ENCODE measurements around the gene GOLGB1.
A peak's percentile ranks its signal among the peaks of the same experiment; 100 is the strongest.
"Not testable (repeated sequence)": the region's sequence is repeated elsewhere in the genome, so short reads cannot be mapped to it uniquely, and the experiment has no call there.

Gene GOLGB1, protein sequence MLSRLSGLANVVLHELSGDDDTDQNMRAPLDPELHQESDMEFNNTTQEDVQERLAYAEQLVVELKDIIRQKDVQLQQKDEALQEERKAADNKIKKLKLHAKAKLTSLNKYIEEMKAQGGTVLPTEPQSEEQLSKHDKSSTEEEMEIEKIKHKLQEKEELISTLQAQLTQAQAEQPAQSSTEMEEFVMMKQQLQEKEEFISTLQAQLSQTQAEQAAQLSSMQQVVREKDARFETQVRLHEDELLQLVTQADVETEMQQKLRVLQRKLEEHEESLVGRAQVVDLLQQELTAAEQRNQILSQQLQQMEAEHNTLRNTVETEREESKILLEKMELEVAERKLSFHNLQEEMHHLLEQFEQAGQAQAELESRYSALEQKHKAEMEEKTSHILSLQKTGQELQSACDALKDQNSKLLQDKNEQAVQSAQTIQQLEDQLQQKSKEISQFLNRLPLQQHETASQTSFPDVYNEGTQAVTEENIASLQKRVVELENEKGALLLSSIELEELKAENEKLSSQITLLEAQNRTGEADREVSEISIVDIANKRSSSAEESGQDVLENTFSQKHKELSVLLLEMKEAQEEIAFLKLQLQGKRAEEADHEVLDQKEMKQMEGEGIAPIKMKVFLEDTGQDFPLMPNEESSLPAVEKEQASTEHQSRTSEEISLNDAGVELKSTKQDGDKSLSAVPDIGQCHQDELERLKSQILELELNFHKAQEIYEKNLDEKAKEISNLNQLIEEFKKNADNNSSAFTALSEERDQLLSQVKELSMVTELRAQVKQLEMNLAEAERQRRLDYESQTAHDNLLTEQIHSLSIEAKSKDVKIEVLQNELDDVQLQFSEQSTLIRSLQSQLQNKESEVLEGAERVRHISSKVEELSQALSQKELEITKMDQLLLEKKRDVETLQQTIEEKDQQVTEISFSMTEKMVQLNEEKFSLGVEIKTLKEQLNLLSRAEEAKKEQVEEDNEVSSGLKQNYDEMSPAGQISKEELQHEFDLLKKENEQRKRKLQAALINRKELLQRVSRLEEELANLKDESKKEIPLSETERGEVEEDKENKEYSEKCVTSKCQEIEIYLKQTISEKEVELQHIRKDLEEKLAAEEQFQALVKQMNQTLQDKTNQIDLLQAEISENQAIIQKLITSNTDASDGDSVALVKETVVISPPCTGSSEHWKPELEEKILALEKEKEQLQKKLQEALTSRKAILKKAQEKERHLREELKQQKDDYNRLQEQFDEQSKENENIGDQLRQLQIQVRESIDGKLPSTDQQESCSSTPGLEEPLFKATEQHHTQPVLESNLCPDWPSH (N-terminal part only)

DNA sequence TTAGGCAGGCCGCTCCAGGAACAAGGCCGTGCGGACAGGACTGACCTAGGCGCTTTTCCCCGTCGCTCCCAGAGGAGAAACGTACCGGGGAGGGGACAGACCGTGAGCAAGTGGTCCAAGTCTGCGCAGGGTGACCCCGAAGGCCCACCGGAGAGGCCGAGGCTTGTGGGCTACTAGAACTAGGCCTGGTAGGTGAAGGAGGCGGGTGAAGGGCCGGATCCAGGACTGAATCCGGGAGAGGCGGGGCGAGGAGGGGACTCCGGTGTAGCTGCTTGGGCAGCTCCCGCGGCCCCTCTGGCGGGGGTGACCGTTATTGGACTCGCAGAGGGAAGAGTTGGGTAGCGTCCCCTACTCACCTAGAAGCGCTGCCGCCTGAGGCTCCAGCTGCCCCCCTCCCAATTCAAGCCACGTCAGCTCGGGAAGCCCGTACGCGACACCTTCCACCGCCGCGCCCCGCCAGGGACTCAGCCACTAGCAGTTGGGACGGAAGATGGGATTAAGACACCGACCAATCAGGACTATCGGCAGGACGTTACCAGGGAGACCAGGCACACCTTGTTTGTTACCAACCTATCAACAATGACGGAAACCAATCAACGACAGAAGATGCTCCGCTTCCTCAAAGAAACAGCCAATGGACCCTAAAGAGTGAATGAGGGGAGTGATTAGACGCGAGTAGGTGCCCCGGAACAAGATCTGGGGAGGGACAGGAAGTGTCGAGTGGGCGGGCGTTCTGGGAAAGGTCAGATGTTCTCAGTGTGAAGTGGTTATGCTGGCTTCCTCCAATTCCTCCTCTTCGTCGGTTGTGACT, at the start of gene GOLGB1:
Gene GOLGB1, minus strand, starts transcription at position 466 of the 811 bp plus-strand sequence. CDS start 18,770 bp downstream, outside the sequence.
- peak; percentile 97 for DNase-seq

DNA sequence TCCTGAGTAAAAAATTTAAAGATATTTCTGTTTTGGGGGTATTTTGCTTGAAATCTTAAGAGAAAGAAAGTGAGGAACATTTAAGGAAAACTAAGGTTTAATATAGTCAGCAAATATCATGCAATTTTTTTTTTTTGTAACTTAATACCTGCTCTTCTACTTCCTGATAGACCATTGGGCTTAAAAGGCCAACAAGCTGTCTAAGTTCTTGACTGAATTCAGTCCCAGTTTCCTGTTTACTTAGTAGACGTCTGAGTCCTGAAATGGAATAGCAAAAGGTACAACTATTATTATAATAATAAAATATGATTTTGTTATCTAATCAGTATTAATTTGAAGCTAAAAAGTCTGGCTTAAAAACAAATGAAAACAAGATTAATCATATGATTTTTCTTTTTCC, 47.4 kb upstream of the GOLGB1 start:
- no peak for DNase-seq

DNA sequence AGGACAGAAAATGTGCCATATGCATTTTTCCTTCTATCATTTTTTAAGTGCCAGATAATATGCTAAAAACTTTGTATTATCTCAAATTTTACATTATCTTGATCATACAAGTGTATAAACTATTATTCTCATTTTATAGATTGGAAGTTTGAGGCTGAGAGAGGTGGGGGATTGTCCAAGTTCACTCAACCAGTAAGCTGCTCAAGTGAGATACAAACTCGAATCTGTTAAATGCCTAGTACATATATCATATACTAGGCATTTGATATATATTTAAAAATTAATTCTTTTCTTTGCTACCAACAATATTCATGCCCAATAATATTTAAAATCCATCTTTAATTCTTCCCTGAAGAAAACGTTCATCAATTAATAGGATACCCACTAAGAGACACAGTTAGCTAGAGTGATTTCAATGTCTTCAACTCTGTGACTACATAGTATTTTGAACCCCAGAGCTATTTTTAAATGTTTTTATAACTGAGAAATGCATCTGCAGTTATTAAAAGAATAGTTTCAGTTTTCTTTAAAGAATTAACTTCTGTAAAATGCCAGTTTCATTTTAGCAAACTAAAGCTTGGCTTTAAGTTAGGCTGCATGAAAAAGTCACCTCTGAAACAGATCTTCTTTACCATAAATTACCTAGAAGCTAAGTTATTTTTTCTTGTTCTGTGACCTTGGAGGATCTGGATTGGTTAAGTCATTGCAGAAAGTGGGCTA, 44.9 kb upstream of the GOLGB1 start:
- DNase-seq: no peak

DNA sequence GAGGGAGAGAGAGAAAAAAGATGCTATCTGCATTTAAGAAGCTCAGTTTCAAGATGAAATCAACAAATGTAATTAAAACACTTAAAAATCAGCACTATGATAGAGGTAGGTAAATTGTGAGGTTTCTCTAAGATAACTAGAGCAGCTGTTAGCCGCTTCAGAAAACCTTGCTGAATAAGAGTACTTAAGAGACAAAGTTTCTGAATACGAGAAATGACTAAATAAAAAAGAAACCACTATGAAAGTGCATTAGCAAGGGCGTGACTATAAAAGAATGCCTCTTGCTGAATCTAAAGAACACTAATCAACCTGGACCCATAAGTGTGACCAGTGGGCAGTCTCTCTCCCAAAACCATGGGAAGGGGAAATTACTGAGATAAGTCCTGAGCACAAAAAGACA, 43.5 kb upstream of the GOLGB1 start:
- DNase-seq: no peak

DNA sequence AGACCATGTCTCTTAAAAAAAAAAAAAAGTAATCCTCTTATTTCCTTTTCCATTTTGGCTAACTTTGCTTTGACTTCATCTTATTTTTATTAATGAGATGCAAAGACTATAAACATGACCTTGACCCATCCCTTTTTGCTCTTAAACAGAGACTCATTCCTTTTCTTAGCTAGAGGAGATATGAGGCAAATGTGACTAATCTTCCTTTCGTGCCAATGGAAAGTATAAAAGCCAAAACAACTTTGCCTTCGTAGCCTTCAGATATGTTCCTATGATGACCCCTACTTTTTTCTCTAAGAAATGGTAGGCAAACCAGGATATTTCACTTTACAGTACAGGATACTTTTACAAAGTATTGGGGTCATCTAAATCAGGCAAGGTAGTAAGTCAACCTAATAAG, 36.9 kb upstream of the GOLGB1 start:
- no peak for DNase-seq

DNA sequence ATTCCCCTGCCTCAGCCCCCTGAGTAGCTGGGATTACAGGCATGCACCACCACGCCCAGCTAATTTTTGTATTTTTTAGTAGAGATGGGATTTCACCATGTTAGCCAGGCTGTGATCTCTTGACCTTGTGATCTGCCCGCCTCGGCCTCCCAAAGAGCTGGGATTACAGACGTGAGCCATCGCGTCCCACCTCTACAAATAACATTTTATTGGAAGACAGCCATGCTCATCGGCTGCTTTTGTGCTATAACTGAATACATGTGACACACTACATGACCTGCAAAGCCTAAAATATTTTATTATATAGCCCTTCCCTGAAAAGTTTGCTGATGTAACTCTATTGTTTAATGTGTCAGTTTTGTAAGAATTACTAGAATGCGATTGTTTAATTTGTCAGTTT, 33.2 kb upstream of the GOLGB1 start:
- DNase-seq: not testable (repeated sequence)

DNA sequence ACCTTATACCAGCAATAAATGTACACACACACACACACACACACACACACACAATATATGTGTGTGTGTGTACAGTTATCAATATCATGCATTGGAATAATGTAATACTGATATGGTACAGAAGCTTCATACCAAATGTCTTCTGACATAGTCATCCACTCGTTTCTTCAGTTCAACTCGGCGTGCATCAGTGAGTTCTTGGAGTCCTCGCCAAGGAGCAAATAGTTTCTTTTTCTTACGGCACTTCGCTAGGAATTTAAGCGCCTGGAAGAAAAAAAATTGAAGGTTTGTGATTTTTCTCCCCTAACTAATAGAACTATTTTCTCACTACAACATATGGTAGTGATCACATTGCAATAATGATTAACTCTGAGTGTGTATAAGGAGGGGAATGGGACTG, 32.1 kb upstream of the GOLGB1 start:
- no peak for DNase-seq

DNA sequence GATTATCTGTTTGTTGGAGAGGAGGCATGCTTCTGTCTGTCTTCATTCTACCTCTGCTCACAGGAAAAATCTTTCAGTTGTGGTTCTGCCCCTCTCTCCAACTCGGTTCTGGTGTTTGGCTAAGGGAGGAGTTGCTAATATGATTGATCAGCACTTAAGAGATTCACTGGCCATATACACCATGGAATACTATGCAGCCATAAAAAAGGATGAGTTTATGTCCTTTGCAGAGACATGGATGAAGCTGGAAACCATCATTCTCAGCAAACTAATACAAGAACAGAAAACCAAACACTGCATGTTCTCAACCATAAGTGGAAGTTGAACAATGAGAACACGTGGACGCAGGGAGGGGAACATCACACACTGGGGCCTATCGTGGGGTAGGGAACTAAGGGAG, 25.6 kb upstream of the GOLGB1 start:
- not testable (repeated sequence) for DNase-seq

DNA sequence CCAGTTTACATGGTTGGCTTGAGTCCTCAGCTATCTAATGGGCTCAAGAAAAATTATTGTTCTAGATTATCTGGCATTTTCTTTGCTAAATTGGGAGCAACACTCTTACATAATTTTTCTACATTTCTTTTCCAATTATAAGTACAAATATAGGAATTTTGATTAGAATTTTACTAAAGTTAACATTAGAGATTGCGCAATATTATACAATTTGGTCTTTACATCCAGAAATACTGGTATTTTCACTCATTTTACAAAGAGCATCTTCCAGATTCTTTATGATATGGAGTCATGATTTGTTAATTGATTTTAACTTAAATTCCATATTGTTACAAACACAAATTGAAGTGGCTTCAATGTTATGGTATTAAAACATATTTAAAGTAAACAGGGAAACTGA, 19.7 kb upstream of the GOLGB1 start:
- DNase-seq: no peak

DNA sequence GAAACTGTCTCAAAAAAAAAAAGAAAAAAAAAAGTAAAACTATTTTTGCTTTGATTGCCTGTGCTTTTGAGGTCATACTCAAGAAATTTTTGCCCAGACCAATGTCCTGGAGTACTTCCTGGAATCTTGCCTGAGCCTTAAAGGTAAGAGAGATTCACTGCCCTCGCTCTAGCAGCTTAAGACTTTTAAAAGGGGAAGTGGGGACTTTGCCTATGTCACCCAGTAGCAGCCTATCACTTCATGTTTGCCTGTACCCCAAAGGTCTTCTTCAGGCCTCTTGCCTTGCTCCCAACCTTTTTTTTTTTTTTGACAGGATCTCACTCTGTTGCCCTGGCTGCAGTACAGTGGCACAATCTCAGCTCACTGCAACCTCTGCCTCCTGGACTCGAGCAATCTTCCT, 18.9 kb upstream of the GOLGB1 start:
- no peak for DNase-seq

DNA sequence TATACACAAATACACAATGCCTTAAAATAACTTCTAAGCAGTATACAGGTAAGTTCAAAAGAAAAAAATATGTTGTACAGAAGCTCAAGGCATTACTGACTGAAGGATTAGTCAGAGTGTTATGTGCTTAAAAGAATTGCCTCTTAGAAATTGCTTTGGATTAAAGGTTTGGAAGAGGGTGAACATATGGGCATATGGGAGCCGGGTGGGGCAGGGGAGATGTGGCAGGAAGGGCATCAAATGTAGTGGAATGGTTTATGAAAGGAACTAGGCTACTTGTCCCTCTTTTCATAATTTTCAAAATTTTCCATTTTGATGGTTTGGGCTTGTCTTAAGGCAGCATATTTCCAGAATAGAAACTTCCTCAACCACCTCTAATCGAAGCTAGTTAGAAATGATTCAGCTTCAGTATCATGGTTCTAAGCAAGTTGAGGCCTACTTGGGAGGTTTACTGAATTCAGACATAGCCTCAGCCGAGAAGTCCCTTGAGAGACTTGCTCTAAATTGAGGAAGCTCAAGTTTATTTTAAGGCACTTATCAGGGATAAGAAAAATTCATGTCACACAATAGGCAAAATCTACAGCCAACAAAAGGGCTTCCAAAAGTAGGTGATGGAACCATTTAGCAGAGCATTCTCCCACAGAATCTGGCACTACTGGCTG, 10.1 kb upstream of the GOLGB1 start:
- DNase-seq: no peak

DNA sequence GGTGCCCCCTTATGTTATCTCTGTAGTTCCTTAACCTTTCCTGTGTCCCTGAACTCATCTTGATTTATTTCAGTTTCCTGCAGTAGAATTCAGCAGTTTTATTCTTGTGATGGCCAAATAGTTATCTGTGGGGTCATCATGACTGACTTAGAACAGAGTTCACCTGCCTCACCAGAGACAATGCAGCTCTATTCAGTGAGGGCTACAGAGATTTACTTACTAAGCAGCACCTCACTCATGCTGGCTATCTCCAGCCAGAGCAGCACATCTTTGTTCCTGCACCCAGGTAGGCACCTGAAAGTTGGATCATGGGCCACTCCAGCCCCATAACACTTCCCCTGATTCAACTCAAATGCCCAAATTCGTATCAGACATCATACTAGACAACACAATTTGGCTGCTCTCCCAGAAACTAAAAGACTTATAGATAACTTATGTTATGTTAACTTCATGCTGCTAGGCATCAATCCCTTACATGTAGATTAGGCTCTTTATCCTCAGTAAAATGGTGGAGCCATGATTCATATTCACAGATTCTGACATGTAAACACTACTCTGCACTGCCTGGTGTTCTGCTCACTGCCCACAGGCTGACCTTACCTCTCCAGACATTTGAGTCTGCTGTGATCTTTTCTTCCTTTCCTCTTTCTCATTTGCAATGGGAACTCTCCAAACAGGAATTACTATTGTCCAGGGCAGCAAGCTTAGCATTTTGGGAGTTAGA, 9.3 kb upstream of the GOLGB1 start:
- DNase-seq: no peak

DNA sequence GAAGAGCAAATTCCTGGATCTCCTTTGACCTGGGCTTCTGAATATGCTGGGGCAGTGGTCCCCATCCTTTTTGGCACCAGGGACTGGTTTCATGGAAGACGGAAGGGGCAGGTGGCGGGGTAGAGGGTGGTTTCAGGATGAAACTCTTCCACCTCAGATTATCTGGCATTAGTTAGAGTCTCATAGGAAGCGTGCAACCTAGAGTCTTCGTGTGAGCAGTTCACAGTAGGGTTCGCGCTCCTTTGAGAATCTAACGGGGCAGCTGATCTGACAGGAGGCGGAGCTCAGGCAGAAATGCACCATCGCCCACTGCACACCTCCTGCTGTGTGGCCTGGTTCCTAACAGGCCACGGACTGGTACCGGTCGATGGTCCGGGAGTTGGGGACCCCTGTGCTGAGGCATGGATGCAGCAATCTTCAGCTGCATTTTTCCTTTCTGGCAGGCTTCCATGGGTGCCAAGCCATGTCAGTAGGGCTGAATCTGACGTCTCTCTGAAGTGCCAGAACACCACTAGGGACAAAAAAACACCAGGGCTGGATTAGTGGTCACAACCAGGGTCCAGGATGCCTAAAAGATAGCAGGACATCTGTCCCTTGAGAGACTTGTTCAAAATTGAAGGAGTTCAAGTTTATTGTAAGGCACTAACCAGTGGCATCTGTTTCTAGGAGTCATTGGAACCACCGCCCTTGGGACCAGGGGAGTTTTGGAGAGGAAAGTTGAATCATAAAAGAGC, 8.4 kb upstream of the GOLGB1 start:
- DNase-seq: no peak

DNA sequence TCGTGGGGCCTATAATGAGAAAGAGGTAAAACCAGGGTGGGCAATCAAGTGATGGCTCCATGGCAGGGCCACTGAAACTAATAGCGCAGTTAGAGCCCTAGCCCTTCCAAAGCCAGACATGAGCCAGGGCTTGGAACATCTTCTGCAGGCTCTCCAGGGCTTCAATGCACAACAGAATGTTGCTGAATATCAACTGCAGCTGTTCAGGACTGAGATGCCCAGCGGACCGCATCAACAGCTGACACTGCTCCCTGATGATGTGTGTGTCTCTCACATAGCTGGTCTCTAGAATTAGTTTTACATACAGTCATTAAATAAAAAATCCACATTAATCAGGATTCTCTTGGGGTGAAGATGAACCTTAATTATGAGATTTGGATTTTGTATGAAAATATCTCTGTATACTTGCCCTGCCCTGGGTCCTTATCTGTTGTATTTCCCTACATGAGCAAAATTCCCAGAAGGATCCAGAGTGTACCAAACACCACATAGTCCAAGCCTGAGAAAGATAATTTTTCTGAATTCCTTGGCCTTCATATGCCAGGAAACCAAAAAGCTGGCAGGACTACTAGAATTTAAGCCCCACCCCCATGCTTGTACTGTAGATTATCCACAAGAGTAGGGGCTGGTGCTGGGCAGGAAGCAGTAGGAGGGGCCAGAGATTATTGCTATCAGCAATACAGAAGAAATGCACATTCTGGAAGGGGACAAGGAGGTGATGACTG, 7.7 kb upstream of the GOLGB1 start:
- DNase-seq: no peak

DNA sequence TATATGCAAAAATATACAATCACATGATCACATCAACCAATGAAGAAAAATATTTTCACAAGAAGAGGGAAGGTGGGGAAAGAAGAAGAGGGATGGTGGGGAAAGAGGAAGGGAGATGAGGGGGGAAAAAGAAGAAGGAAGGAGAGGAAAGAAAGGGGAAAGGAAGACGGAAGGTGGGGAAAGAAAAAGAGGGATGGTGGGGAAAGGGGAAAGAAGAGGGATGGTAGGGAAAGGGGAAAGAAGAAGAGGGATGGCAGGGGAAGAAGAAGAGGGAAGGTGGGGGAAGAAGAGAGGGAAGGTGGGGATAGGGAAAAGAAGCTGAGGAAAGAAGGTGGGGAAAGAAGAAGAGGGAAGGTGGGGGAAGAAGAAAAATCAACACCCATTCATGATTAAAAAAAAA, 3.2 kb upstream of the GOLGB1 start:
- no peak for DNase-seq

DNA sequence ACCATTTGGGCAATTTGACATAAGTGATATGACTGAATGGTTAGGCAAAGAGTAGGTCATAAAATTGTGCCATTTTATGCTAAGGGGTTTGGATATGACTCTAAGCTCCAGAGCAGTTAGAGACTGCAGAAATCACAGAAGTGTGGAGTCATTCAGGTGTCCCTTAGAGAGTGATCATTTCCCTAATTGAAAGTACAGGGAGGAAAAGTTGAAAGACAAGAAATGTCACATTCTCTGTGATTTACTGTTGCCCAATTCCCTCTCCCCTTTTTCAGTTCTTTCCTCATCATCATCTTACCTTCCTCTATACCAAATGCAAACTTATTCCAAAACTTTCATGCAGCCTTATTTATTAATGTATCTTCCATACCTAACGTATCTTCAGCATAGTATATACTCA, 2.7 kb upstream of the GOLGB1 start:
- DNase-seq: no peak

DNA sequence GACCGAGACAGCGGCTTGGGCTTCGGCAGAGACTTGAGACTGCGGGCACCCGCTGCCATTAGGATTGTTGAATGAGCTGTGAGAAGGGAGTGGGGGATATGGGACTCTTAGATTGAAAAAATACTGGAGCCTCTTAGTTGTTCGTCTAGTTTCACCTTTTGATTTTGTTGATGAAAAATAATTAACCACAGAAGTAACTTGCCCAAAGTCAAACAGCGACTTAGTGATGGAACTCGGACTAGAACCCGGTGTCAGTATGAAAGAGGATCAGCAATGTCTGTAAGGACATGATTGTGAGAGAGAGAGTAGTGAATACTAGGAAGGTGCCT, 510 bp upstream of the GOLGB1 start:
- DNase-seq: no peak

DNA sequence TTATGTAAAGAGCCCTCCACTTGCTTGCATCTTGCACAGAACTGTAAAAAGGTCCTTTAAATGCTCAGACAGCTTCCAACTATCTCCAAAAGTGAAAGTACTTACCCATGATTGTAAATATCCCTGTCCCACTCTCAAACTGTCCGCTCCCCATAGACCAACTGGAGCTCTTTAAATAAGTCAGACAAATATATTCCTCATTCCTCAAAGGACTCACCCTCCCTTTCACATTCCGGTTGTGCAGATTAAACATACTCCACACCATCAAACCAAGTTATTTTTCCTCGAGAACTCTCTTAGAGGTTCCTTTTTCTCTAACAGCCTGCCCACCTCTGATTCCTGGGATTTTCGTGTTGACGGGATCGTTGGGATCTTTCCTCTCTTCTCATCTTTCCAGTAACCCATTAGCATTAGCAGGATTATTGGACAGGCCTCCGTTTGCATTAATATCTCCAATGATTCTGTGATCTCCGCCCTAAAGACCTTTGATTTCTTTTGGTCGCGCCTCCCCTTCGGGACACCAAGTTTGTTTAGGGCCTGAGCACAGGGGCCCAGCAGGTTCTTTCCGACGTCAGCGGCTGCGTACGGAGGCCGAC, 763 bp downstream of the GOLGB1 start:
- no peak for DNase-seq

DNA sequence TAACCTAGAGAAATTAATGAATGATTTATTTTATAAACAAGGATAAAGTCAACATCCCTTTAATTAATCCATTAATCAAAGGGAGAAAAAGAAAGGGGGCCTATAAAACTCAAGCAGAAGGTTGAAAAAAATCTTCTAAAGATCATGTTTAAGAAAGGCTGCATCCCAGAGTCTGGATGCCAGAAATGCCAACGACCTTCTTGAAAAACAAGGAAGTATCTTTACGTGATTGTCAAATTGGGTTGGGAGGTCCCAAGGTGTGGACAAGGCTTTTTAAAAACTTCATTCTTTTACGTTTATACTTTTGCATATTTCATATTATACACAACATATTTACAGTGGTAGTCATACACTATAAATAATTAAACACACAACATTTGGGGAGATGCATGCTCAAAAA, 1.6 kb downstream of the GOLGB1 start:
- DNase-seq: no peak
